ENCODE measurements around the gene SH2D3C.
A peak's percentile ranks its signal among the peaks of the same experiment; 100 is the strongest.
"Not testable (repeated sequence)": the region's sequence is repeated elsewhere in the genome, so short reads cannot be mapped to it uniquely, and the experiment has no call there.

SH2D3C gene

DNA sequence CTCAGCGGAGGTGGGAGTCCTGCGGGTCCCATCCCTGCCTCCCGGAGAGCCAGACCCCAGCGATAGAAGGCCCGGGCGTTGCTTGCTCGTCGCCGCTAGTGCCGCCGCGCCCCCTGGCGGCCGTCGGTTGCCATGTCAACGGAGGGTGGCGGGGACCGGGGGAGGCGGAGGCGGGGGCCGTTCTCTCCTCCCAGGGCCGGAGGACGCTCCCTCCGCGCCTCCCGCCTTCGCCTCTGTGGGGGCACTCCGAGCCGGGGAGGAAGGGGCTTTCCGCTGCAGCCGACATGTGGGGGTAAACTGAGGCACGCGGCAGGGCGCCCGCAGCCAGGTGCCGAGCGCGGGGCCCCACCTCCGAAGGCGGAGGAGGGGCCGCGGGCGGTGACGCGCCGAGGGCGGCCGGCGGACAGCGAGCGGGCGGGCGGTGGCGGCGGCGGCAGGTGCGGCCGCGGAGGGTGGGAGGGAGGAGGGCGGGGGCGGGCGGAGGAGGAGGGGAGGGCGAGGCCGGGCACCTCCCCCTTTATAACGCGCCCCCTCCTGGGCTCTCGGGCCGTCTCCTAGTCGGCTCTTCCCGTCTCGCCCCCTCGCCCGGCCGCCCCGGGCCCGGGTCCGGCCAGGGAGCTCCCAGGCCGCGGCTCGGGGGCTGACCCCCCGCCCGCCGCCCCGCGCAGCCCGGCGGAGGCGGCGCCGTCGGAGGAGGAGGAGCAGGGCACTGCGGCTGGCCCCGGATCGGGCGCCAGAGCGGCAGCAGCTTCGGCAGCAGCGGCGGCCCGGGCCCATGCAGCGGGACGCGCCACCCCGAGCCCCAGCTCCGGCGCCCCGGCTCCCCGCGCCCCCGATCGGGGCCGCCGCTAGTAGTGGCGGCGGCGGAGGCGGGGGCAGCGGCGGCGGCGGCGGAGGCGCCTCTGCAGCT, 6.8 kb upstream of the SH2D3C start:
- peak; percentile 59 to 87 for DNase-seq

DNA sequence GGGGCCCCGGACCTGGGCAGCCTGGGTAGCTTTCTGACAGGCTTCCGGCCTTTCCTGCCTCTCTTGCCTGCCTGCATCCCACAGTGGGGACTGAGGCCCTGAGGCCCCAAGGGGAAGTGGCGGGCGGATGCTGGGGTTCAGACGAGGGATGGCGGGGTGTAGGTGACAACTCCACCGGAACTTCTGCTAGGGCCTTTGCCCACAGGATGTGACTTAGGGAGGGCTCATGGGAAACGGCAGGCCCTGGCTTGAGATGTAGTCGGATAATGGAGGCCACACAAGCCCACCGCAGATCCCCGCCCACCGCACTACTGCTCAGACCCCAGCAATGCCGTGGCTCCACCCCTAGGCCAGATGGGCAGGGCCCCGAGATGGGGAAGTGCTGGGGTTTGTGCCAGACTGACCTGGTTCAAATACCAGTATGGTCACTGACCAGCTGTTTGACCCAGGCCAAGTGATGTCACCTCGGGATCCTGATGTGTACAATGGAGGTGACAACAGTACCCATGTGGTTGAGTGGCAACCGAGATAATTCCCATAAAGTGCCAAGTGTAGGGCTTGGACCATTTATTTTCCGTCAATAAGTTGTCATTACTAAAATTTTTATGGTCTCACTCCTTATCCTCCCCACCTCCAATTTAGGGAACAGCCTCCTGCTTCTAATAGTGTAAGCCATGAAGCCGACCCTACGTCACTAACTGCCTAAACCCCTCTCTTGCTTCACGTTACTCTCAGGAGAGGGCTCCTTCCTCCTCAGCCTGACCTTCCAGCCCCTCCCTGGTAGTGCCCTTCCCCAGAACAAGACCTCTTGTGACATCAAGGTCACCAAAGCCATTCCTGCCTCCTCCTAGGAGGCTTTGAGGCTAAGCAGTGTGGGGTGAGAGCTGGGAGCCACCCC, 4.9 kb upstream of the SH2D3C start:
- no peak for DNase-seq

DNA sequence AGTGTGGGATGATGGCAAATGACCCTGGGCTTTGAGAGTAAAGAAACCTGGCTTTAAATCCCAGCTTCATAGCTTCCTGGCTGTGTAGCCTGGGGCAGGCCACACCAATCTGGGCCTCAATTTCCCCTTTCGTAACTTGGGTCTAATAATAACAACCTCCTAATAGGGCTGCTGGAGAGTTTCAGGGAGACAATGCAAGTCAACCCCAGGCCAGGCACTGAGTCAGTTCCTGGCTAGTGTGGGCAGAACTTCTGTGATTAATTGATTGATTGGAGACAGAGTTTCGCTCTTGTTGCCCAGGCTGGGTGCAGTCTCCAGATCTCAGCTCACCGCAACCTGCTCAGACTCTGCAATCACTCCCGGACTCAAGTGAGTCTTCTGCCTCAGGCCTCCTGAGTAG, 3.3 kb upstream of the SH2D3C start:
- DNase-seq = no peak

DNA sequence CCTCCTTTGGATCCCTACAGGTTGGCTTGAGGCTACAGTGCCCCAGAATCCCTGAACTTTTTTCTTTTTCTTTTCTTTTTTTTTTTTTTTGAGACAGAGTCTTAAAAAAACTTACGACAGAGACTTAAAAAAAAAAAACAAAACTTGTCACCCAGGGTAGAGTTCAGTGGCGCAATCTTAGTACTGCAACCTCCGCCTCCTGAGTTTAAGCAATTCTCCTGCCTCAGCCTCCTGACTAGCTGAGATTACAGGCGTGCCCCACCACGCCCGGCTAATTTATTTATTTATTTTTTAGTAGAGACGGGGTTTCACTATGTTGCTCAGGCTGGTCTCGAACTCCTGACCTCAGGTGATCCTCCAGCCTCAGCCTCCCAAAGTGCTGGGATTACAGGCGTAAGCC, 2.4 kb upstream of the SH2D3C start:
- not testable (repeated sequence) for DNase-seq

DNA sequence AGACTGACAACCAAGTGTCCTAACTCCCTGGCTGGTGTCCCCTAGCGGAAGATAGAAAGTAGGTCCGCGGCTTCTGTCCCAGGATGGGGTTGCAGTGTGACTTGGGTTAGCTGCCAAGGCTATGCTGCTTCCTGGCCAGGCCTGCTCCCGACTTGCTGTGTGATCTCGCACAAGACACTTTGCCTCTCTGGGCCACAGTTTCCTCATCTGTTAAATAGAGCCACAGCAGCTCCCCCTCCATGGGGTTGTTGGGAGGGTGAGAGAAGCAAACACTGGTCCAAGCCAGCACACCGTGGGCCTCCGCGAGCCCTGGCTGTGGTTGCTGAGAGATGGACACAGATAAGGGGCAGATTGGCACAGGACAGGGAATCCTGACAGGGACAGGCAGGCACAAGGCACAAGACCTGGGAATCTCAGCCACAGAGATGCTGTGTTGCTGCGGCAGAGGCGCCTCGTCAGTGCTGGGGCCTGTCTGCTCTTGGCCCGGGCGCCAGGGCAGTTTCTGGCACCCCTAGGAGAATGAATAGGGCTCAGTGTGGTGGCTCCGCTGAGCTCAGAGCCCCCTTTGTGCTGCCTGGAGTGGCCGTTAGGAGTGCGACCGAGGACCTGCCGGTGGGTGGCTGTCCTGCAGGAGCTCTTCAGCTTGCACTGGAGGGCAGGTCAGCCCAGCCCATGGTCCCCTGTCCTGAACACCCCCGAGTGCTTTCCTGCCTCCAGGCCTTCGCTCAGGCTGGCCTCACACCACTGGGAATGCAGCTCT, 1.8 kb upstream of the SH2D3C start:
- no peak for DNase-seq

DNA sequence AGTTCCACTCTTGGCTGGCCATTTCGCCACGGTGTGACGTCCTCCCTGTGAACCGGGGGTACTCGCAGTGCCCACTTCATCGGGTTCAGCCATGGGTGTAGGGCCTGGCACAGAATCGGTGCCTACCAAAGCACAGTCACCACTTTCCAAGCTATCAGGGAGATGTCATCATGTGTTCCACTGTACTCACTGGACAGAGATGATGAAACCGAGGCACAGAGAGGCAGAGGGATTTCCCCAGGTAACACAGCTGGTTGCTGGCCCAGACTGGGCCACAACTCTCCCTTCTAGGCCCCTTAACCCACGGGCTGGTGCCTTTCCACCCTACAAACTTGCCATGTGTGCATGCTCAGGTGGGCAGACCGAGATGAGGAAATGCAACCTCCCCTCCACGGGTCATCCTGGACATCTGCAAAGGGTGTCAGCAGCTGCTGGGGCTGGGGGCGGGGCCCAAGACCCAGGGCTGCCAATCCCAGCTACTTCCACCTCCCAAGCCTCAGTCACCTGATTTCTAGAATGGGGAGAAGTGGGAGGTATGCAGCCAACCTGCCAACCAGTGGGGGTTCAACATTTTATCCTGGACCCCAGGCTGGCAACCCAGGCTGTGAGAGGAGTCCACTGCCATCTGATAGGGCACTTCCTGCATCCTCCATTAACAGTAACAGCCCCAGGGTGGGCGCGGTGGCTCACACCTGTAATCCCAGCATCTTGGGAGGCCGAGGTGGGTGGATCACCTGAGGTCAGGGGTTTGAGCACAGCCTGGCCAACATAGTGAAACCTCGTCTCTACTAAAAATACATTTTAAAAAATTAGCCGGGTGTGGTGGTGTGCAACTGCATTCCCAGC, 893 bp upstream of the SH2D3C start:
- DNase-seq = no peak

DNA sequence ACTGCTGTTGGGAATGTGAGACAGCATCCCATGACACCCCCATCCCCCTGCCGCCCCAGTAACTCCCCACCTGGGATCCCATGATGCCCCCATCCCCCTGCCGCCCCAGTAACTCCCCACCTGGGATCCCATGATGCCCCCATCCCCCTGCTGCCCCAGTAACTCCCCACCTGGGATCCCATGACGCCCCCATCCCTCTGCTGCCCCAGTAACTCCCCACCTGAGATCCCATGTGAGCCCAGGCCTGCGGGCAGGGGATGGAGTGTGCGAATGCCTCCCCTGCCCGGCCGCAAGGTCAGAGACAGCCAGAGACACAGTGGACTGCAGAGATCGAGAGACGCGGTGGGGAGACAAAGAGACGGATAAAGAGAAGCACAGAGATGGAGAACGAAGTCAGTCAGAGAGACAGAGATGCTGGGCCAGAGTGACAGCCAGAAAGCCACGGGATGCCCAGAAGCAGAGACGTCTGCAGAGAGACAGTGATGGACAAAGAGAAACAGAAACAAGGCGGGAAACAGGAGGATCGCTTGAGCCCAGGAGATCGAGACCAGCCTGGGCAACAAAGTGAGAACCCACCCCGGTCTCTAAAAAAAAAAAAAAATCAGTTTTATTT, 992 bp downstream of the SH2D3C start:
- no peak for DNase-seq

DNA sequence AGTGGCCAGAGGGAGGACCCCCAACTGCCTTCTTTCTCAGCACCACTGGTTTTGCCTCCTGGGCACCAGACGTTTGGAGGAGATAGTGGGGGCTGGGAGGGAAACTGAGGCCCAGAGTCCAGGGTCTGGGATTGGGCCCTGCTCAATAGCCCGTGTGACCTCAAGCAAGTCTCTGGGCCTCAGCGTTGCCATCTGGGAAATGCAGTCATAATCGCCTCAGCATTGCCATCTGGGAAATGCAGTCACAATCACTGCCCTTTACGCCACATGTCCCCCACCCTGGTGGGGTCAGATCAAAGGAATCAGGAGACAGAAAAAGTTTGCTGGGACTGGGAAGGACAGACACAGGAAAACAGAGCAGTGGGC, 1.6 kb downstream of the SH2D3C start:
- DNase-seq = no peak

DNA sequence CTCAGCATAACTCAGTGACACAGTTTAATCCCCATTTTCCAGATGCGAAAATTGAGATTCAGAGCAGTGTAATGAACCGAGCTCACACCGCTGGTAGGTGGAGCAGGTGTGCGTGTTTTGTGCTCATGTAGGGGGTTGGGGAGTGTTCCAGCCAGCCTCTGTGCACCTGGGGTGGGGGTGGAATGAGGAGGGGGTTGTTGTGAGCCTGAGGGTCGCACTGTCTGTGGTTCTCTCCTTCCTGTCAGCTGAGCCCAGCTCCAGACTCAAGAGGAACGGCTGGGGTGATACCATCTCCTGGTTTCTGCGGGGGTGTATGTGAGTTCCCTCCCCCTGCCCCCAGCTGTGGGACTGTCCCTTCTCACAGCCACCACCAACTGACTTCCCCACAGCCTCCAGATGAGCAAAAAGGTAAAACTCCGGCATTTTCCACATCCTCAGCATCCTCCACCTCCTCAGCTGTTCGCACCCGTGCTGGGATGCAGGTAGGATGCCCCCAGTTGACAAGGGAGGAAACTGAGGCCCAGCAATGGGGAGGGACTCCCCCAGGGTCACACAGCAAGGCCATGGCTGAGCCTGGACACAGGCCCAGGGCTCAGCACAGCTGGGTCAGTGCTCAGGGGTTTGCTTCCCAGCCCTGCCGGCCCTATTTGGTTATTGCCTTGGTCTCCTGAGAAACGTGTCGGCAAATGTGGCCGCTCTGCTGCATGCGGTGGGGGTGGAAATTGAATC, 2.1 kb downstream of the SH2D3C start:
- DNase-seq = peak in 1 of 2 experiments; percentile 43

DNA sequence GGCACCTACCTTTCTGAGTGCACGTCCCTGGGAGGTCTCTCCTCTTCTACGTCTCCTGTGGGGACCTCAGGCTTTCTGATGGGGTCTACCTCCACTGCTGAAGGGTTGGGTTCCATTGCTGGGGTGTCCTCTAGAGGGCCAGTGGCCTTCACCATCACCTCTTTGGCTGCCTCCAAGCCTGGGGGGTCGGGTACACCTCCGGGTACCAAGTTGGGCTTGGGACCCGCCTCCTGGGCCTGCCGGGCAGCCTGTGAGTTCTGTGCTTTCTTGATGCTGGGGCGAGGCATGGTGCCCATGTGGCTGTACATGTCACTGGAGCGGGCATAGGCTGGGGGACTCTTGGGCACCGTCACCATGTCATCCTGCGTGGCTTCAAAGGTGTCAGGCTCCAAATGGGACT, 4.5 kb downstream of the SH2D3C start:
- DNase-seq = no peak

DNA sequence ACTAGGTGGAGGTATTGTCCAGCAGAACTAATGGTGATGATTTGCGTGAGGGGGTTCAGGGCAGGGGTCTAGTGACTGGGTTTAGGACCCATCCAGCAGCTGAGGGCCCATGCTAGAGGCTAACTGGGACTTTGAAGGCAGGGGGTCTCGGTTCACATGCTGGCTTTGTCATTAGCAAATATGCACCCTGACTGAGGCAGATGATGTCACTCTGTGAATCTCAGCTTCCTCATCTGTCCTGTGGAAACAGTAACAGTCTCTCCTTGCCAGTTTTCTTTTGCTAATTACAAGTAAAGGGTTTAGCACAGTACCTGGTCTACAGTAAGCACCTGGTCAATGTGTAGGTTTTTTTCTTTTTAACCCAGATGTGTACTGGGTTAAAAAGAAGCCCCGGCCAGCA, 5.2 kb downstream of the SH2D3C start:
- DNase-seq = no peak

DNA sequence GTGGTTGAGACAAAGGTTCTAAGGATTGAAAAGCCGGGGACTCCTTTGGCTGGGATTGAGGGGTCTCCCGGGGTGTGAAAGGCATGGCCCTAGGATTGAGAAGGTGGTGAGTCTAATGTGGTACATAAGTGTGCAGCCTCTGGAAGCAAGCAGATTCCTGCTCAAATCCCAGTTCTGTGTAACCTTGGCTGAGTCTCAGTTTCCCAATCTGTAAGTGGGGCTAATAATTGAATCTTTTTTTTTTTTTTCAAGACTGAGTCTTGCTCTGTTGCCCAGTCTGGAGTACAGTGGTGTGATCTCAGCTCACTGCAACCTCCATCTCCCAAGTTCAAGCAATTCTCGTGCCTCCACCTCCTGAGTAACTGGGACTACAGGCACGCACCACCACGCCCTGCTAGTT, 5.9 kb downstream of the SH2D3C start:
- no peak for DNase-seq

DNA sequence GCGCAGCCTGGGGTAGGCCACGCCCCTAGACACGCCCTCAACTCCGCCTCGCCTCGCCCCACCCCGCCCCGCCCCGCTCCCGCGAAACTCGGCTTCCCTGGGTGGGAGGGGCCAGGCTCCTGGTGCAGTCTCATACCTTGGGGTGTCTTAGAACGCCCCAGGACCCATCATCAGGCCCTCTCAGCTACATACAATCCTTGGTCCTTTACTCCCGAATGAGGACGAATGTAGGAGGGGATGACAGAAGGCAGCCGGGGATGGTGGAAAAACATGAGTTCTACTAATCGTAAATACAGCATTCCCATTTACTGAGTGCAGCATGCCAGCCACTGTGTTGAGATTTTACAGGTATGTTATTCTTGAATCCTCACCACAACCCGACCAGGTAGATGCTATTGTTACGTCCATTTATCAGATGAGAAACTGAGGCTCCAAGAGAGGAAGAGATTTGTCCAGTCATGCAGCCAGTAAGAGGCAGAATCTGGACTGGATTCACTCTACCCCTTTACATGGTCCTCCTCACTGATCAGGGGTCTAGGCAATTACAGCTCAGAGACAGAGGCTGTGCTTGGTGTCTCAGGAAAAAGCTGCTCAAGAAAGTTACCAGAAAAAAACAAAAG, 6.8 kb downstream of the SH2D3C start:
- DNase-seq = no peak

DNA sequence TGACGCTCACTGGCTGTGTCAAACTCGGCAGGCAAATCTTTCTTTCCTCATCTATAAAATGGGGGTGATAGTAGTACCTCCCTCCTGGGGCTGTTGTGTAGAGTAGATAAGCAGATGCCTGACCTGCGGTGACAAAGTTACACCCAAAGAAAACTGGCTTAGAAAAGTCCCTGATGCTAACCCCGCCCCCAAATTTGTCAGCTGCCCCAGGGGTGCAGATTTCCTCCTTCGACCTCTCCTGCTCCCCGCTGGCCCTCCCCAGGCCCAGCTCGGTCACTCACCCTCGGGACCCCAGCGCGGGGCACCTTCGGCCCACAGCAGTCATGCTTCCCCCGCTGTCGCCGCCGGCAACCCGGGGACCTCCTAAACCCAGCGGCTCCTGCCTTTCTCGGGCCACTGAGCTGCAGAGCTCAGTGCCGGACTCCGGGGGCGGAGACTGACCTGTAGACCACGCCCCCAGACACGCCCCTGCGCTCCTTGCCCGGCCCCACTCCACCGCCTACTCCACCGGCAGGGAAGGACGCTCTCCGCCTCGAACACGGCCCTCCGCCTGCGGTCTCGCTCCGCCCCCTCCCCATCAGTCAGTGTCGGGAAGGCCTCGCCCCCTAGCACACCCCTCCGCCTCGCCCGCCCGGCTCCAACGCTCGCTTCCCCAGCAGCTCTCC, 7.4 kb downstream of the SH2D3C start:
- peak; percentile 97 to 98 for DNase-seq

DNA sequence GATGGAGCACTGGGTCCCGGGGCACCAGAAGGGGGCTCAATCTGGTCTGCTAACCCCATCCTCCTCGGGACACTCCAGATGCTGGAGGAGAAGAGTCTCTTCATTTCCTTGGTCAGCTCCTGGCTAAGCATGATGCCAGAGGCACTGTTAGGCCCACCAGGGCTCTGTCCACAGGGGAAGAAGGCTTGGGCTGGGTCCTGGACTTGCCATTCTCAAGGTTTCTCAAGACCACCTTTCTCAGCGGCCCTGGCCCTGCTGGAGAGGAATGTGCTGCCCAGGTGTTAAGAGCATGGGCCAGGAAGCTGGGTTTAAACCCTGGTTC, 7.9 kb downstream of the SH2D3C start:
- DNase-seq = no peak

DNA sequence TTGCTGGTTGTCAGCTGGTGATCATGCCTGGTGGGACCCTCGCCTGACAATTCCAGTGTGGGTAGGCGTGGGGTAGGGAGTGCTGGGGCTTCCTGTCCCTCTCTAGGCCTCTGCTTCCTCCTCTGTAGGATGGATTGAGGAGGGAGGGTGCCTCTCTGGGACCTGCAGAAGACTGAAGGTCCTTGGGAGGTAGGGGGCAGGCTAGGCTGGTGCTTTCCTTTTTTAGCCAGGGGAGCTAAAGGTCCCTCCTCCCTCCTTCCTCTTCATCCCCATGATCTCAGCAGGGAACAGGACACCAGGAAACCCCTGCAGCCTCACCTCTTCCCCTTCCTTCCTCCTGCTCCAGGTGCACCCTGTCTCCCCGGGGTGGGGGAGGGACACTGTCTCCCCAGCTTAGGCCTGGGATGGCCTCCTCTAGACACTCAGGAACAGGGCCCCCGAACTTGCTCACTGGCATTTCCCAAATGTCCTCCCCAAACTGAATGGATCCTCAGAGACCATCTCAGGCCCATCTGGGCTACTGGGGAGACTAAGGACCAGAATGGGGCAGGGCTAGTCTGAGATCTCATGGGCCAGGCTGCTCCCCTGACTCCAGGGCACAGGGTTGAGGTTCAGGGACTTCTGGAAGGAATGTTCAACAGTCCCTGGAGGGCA, 8.4 kb downstream of the SH2D3C start:
- DNase-seq = no peak

DNA sequence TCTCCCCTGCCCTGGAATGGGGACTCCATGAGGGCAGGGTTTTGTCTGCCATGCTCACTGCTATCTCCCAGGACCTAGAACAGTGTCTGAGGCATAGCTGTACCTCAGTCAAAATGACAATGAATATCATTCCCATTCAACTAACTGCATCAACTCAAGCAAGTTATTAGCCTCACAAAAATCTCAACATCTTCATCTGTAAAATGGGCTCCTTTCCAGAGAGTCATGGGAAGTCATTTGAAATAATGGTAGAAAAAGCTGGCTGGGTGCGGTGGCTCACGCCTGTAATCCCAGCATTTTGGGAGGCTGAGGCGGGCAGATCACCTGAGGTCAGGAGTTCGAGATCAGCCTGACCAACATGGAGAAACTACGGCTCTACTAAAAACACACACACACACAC, 9.4 kb downstream of the SH2D3C start:
- no peak for DNase-seq

DNA sequence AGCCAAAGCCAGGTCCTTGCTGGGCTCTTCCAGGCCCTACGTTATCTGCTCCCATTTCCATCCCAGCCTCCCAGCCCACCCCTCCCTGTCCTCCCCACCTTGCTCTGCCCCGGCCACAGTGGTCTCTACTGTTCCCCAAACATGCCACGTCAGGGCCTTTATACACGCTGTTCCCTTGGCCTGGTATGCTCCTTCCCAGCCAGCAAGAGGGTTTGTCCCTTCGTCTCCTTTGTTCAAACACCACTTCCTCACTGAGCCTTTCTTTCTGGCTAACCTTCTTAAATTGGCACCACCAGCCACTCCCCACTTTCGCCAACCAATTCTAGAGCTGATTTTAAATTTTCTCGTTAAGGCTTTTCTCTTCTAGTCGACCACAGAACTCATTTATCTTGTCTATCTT, 9.8 kb downstream of the SH2D3C start:
- DNase-seq = no peak

DNA sequence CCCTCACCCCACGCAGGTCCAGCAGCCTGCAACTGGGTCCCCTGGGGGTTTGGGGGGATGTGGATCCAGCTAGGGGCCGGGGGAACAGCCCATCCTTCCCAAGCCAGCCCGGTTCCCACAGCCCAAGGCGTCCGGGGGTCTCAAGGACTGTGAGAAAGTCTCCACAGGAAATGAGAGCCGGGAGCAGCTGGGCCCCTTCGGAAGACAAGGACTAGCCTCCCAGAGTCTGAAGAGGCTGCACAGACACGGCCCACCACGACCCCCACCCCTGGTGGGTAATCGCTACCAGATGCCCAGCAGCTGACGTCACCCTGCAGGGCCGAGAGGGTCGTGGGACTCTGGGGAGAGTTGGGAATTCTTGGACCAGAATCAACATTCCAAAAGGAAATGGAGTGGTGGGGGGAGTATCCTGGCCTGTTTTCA, 10.5 kb downstream of the SH2D3C start:
- DNase-seq = peak in 1 of 2 experiments; percentile 36

DNA sequence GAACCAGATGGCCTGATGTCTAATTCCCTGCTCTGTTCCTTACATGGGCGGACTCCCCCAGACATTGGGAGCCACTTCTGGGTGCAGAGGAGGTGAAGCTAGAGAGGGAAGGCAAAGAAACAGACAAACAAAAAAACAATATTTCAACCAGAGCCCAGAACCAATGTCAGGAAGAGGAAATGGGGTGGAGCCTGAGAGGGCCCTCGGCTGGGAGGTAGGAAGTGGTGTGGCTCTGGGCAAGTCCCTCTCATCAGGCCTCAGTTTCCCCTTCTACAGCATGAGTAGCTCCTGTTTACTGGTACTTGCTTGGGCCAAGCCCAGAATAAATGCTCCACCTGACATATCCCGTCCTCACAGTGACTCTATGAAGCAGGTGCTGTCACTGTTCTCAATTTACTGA, 11.1 kb downstream of the SH2D3C start:
- peak in 1 of 2 experiments; percentile 50 for DNase-seq

Measured in NCI-H524 (cell line).